HepG2 (cell line): ENCODE results near the gene ISCA1. TPM values are rescaled to one million over a fixed set of nuclear protein-coding genes. Genes with fewer than 3 reads are reported as not detected.

ENCODE experiments used
- CERS6 ChIP-seq: sonication (generic); formaldehyde crosslinking; IDR thresholded peaks from 2 replicates; pipeline ENCODE4 v1.5.0; 2020; ENCODE audit warnings: missing genetic modification reagents
- EED ChIP-seq: sonication (generic); formaldehyde crosslinking; IDR thresholded peaks from 2 replicates; pipeline ENCODE4 v1.5.0; 2020; ENCODE audit warnings: mild to moderate bottlenecking, missing genetic modification reagents
- GABPA ChIP-seq, 2 experiments: IDR thresholded peaks; 2 replicates each; pipeline ENCODE4 v1.6.1; 2011 to 2016; ENCODE audit warnings: low read depth in 2 of 2, low read length in 1 of 2, missing biosample characterization in 1 of 2, missing genetic modification characterization in 1 of 2
- HDAC1 ChIP-seq: sonication (generic); formaldehyde crosslinking; IDR thresholded peaks from 2 replicates; pipeline ENCODE4 v1.5.1; 2020; ENCODE audit warnings: mild to moderate bottlenecking, missing genetic modification reagents
- JUN ChIP-seq: sonication (generic); formaldehyde crosslinking; IDR thresholded peaks from 2 replicates; pipeline ENCODE4 v1.4.0; 2020; ENCODE audit warnings: mild to moderate bottlenecking, missing genetic modification reagents
- KDM3A ChIP-seq: IDR thresholded peaks from 2 replicates; pipeline ENCODE4 v1.6.1; 2018; ENCODE audit warnings: low read depth, missing compliant biosample characterization
- NFE2L2 ChIP-seq: fragments of 150-350 bp; IDR thresholded peaks from 2 replicates; pipeline ENCODE4 v1.6.1; 2014; ENCODE audit warnings: low read length
- SNAI1 ChIP-seq: sonication (generic); formaldehyde crosslinking; IDR thresholded peaks from 2 replicates; pipeline ENCODE4 v1.5.0; 2020; ENCODE audit warnings: mild to moderate bottlenecking, missing genetic modification reagents, borderline replicate concordance
- YY1 ChIP-seq: IDR thresholded peaks from 2 replicates; pipeline ENCODE4 v1.6.1; 2011; ENCODE audit warnings: low read length, low read depth, moderate library complexity, mild to moderate bottlenecking; ENCODE audit not compliant: insufficient read depth, insufficient replicate concordance
- ZBTB20 ChIP-seq: sonication (generic); formaldehyde crosslinking; IDR thresholded peaks from 2 replicates; pipeline ENCODE4 v1.8.1; 2023; ENCODE audit warnings: missing genetic modification reagents, low read depth, mild to moderate bottlenecking, borderline replicate concordance
- ZBTB3 ChIP-seq: sonication (generic); formaldehyde crosslinking; IDR thresholded peaks from 2 replicates; pipeline ENCODE4 v1.4.0; 2020; ENCODE audit warnings: low read depth, mild to moderate bottlenecking, moderate library complexity, missing genetic modification reagents, borderline replicate concordance
- ZFP36L1 ChIP-seq: sonication (generic); formaldehyde crosslinking; IDR thresholded peaks from 2 replicates; pipeline ENCODE4 v1.8.0; 2022; ENCODE audit warnings: mild to moderate bottlenecking, missing genetic modification reagents, moderate library complexity
- ZNF143 ChIP-seq: sonication (generic); formaldehyde crosslinking; IDR thresholded peaks from 2 replicates; pipeline ENCODE4 v1.4.0; 2020; ENCODE audit warnings: missing genetic modification reagents
- ZNF431 ChIP-seq: sonication (generic); formaldehyde crosslinking; IDR thresholded peaks from 2 replicates; pipeline ENCODE4 v1.9.0; 2022; ENCODE audit warnings: missing genetic modification reagents, low read depth, mild to moderate bottlenecking, borderline replicate concordance
- ZNF543 ChIP-seq: sonication (generic); formaldehyde crosslinking; IDR thresholded peaks from 2 replicates; pipeline ENCODE4 v1.4.0; 2020; ENCODE audit warnings: mild to moderate bottlenecking, missing genetic modification reagents
- ZNF710 ChIP-seq: sonication (generic); formaldehyde crosslinking; IDR thresholded peaks from 2 replicates; pipeline ENCODE4 v1.5.0; 2020; ENCODE audit warnings: mild to moderate bottlenecking, missing genetic modification reagents, borderline replicate concordance
- ZNF770 ChIP-seq: sonication (generic); formaldehyde crosslinking; IDR thresholded peaks from 2 replicates; pipeline ENCODE4 v1.5.0; 2020; ENCODE audit warnings: mild to moderate bottlenecking, missing genetic modification reagents
- ZNF788 ChIP-seq: sonication (generic); formaldehyde crosslinking; IDR thresholded peaks from 2 replicates; pipeline ENCODE4 v1.5.0; 2020; ENCODE audit warnings: mild to moderate bottlenecking, missing genetic modification reagents, borderline replicate concordance
- ZNF792 ChIP-seq: IDR thresholded peaks from 2 replicates; pipeline ENCODE4 v1.6.1; 2016
- ZSCAN12 ChIP-seq: sonication (generic); formaldehyde crosslinking; IDR thresholded peaks from 2 replicates; pipeline ENCODE4 v1.9.0; 2021; ENCODE audit warnings: mild to moderate bottlenecking, missing genetic modification reagents
- polyA plus RNA-seq, 8 experiments: library from polyadenylated mRNA; depleted of rRNA in 3 of 8; stranded (reverse) in 7 of 8; unstranded in 1 of 8; fragments of >200 nt; fragmentation: Illumina TruSeq in 4 of 8; extraction: Trizol in 4 of 8; gene quantifications; 2 replicates each; pipeline versions ENCODE4 v1.2.1 to v1.2.3, GENCODE V29; 2011 to 2016; ENCODE audit warnings: low read depth in 4 of 8, missing spikeins in 1 of 8, mixed read lengths in 1 of 8; ENCODE audit not compliant: insufficient read depth in 1 of 8
- total RNA-seq, 5 experiments: library from RNA; depleted of rRNA; stranded (reverse); fragments of >200 nt; fragmentation: Illumina TruSeq; extraction: Trizol; gene quantifications; 2 replicates each; pipeline ENCODE4 v1.2.3, GENCODE V29; 2016; ENCODE audit warnings: low read depth in 1 of 5

Gene ISCA1
- total and polyA plus RNA-seq, 2 of the 13 experiments (the other 11 are each of a cell fraction or from before 2014, with no cell fraction given), result 29.2 to 40.9 TPM

GRCh38 chr9:86282077-86282978 is at the start of gene ISCA1 (continued):
- TF ChIP-seq CERS6 (CRISPR knock-in tag), result no peak
- TF ChIP-seq ZNF143 (CRISPR knock-in tag), result peak; percentile 94
- no peak; the same call in 1 of the 2 replicates for TF ChIP-seq ZBTB20 (CRISPR knock-in tag)
- 0 out of 2 replicates have a peak, but pooled peaks have one; percentile 27 for TF ChIP-seq ZNF710 (CRISPR knock-in tag)
- TF ChIP-seq ZNF543, result peak; percentile 90
- peak; percentile 54; the same call in 1 of the 2 replicates for TF ChIP-seq SNAI1 (CRISPR knock-in tag)
- TF ChIP-seq ZNF788 (CRISPR knock-in tag), result peak; percentile 70; the same call in 1 of the 2 replicates
- TF ChIP-seq ZSCAN12 (CRISPR knock-in tag), result no peak; the same call in 1 of the 2 replicates
- TF ChIP-seq ZNF431 (CRISPR knock-in tag), result no peak; the same call in 1 of the 2 replicates
- TF ChIP-seq KDM3A (CRISPR knock-in tag), result peak; percentile 84; the same call in 1 of the 2 replicates
- TF ChIP-seq JUN (CRISPR knock-in tag), result no peak
- 0 out of 2 replicates have a peak, but pooled peaks have one; percentile 42 for TF ChIP-seq ZNF792 (CRISPR knock-in tag)
- peak; percentile 56; the same call in 1 of the 2 replicates for TF ChIP-seq EED (CRISPR knock-in tag)
- no peak for TF ChIP-seq YY1
- TF ChIP-seq ZNF770 (CRISPR knock-in tag), result peak; percentile 45
- no peak for TF ChIP-seq GABPA (IDR thresholded peaks at IDR 0.05; ENCODE audit: low read depth, low read length)
- TF ChIP-seq GABPA (CRISPR knock-in tag; IDR thresholded peaks at IDR 0.05; ENCODE audit: low read depth), result peak; percentile 60
- TF ChIP-seq HDAC1, result peak; percentile 96
- TF ChIP-seq ZBTB3, result peak; percentile 70; the same call in 1 of the 2 replicates
- no peak for TF ChIP-seq NFE2L2
- TF ChIP-seq ZFP36L1 (CRISPR knock-in tag), result no peak
